Osteocyte (in vitro differentiated cells): ENCODE measurements around the gene ADAMTSL3. TPM values are rescaled to one million over a fixed set of nuclear protein-coding genes. Genes with fewer than 3 reads are reported as not detected.
"Not testable (repeated sequence)": the region's sequence is repeated elsewhere in the genome, so short reads cannot be mapped to it uniquely, and the experiment has no call there.

Experiments used
- DNase-seq: peaks from one replicate; pipeline ENCODE4 v3.0.0; 2021; ENCODE audit warnings: mixed read lengths; ENCODE audit not compliant: unreplicated experiment; ENCODE audit errors: extremely low spot score
- H3K27ac Mint-ChIP-seq: one replicate; pipeline ENCODE4 v1.8.0; 2021; ENCODE audit warnings: mild to moderate bottlenecking, mixed read lengths; ENCODE audit not compliant: unreplicated experiment
- H3K27me3 Mint-ChIP-seq: one replicate; pipeline ENCODE4 v1.8.0; 2021; ENCODE audit warnings: mixed read lengths; ENCODE audit not compliant: unreplicated experiment
- H3K36me3 Mint-ChIP-seq: one replicate; pipeline ENCODE4 v1.8.0; 2021; ENCODE audit warnings: mixed read lengths; ENCODE audit not compliant: unreplicated experiment
- H3K4me1 Mint-ChIP-seq: one replicate; pipeline ENCODE4 v1.8.0; 2021; ENCODE audit warnings: mixed read lengths; ENCODE audit not compliant: unreplicated experiment
- H3K4me3 Mint-ChIP-seq: one replicate; pipeline ENCODE4 v1.8.0; 2021; ENCODE audit warnings: mild to moderate bottlenecking, moderate library complexity, mixed read lengths; ENCODE audit not compliant: unreplicated experiment
- H3K9me3 Mint-ChIP-seq: one replicate; pipeline ENCODE4 v1.8.0; 2021; ENCODE audit warnings: mixed read lengths; ENCODE audit not compliant: unreplicated experiment
- CTCF ChIP-seq: fragments of 200-600 bp; sonication (generic); IDR thresholded peaks from 2 replicates; pipeline ENCODE4 v1.5.0; 2021; ENCODE audit warnings: antibody characterized with exemption, mild to moderate bottlenecking, moderate library complexity
- total RNA-seq: library from RNA; stranded (reverse); gene quantifications from 2 replicates; pipeline ENCODE4 v1.2.1, GENCODE V29; 2021

ADAMTSL3 gene
- total RNA-seq, 1 donor from 2014 or later: not detected

DNA sequence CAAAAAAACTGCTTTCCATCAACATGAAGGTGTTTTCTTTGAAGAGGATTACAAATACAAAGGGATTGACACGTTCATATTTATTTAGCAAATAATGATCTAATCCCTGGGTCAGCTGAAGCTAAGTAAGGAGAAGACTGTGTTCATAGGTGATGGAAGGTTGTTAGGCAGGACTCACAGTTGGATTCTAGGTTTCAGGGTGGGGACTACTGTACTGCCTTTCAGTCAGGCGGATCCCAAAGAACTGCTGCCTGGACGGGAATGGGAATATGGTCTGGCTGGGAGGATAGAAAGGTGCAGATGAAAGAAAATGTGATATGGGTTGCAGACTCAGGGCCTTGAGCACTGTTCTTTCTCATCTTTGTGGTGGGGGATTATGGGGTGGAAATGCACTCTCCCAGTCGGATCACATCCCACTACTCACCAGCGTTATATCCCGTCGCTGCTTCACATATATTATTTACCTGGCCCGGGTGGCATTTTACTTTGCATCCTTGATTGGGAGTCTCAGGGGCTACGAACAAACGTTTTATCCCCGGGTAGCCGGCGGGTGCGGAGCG lies 425.5 kb downstream of the ADAMTSL3 start:
- not testable (repeated sequence) for DNase-seq, H3K27ac Mint-ChIP-seq, H3K36me3 Mint-ChIP-seq, H3K9me3 Mint-ChIP-seq
- Mint-ChIP-seq H3K4me3 (peak overlapping the region; percentile 73), H3K4me1 (peaks cover 12% of the 10 kb centered on the region), H3K27me3 (peaks cover 47% of the 10 kb centered on the region)

GRCh38 chr15:84079885-84080777 lies 426.2 kb downstream of the ADAMTSL3 start:
- H3K27ac Mint-ChIP-seq: no peak overlapping the region
- H3K36me3 Mint-ChIP-seq: no peaks in the 10 kb centered on the region
- H3K27me3 Mint-ChIP-seq: peaks cover 43% of the 10 kb centered on the region
- peaks cover 3% of the 10 kb centered on the region for H3K9me3 Mint-ChIP-seq
- DNase-seq: peak; percentile 84
- H3K4me3 Mint-ChIP-seq: peak overlapping the region; percentile 73
- peaks cover 12% of the 10 kb centered on the region for H3K4me1 Mint-ChIP-seq
- no peak for TF ChIP-seq CTCF

- not testable (repeated sequence) for H3K27ac Mint-ChIP-seq, H3K9me3 Mint-ChIP-seq, DNase-seq, H3K36me3 Mint-ChIP-seq
- Mint-ChIP-seq H3K4me3 (peak overlapping the region; percentile 73), H3K27me3 (peaks cover 43% of the 10 kb centered on the region), H3K4me1 (peaks cover 12% of the 10 kb centered on the region)
These were observed 426.8 kb downstream of the ADAMTSL3 start for GRCh38 chr15:84080778-84081084.

DNA sequence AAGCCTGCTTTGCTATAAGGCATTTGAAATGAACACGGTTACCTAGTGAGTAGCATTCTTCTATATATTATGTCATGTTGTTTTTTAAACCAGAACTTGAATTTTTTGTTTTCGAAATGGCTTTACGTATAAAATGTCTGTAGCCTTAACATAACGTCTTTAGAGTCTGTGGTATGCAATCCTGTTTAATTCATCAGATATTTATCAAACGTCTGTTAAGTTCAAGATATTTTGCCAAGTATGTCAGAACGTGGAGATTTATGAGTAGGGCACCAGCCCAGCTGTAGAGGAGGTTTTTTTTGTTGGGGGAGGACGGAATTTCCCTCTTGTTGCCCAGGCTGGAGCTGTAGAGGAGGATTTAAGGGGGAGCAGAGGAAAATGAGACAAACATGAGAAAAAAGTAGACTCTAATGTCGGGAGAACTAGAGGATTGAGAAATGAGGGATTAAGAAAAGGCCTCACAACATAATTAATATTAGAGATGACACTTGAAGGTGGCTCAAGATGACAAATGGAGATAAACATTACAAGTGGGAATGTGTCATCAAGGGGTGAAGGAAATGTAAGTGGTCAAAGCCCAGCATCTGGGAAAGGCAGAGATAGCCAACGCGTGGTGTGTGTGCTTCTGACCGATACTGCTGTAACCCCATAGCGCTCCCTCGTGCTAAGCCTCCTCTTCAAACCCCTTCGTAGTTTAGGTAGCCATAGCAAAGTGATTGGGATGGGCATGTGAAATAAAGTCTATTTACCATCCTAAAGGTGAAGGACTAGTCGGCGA lies 427.7 kb downstream of the ADAMTSL3 start:
- no peaks in the 10 kb centered on the region for H3K36me3 Mint-ChIP-seq
- peaks cover 39% of the 10 kb centered on the region for H3K27me3 Mint-ChIP-seq
- H3K9me3 Mint-ChIP-seq: peaks cover 3% of the 10 kb centered on the region
- no peak for DNase-seq
- TF ChIP-seq CTCF: no peak
- H3K4me3 Mint-ChIP-seq: no peak overlapping the region
- peaks cover 12% of the 10 kb centered on the region for H3K4me1 Mint-ChIP-seq
- H3K27ac Mint-ChIP-seq: no peak overlapping the region

DNA sequence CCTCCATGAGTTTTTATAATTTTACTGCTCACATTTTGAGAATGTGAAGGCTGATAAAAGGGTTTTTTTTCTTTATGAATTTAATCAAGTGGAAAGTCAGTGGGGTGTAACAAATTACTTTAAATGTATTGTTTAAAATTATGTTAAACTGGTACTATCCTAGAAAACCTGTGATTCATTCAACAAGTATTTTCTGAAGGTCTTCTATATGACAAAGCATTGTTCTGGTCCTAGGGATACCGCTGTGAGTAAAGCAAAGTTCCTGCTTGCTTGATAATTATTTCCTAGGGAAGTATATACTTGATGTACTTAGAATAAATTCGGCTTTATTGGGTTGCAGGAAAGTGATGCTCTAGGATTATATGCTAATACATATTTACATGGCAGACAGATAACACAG lies 428.8 kb downstream of the ADAMTSL3 start:
- H3K4me1 Mint-ChIP-seq: peaks cover 12% of the 10 kb centered on the region
- H3K27me3 Mint-ChIP-seq: peaks cover 28% of the 10 kb centered on the region
- H3K9me3 Mint-ChIP-seq: peaks cover 3% of the 10 kb centered on the region
- no peak overlapping the region for H3K4me3 Mint-ChIP-seq
- no peak for DNase-seq
- no peak overlapping the region for H3K27ac Mint-ChIP-seq
- H3K36me3 Mint-ChIP-seq: no peaks in the 10 kb centered on the region
- TF ChIP-seq CTCF: no peak

GRCh38 chr15:84086071-84086470 lies 432.1 kb downstream of the ADAMTSL3 start:
- H3K27me3 Mint-ChIP-seq, H3K27ac Mint-ChIP-seq, H3K36me3 Mint-ChIP-seq, H3K9me3 Mint-ChIP-seq, H3K4me1 Mint-ChIP-seq, H3K4me3 Mint-ChIP-seq, DNase-seq: not testable (repeated sequence)

Other genes with a start within 250 kb of the ADAMTSL3 start
- not detected in 2 replicates for gene SH3GL3, start 206.8 kb upstream of the ADAMTSL3 start, total RNA-seq